Suprapubic skin (tissue), 3 donors: ENCODE measurements around the gene SERPINB10.

Experiments used
- POLR2AphosphoS5 ChIP-seq, 3 donors: sonication (generic); formaldehyde crosslinking; IDR thresholded peaks; one replicate each; pipeline ENCODE4 v1.6.1; 2017; ENCODE audit warnings: antibody characterized with exemption in 3 of 3
- TF ChIP-seq, protein P1 (sequence below), 2 donors: fragments of 200-600 bp in 1 of 2; fragments of 450-650 bp in 1 of 2; sonication (generic) in 1 of 2; IDR thresholded peaks; one replicate each; pipeline ENCODE4 v1.5.1; 2016 to 2019; ENCODE audit warnings: antibody characterized with exemption in 2 of 2, mild to moderate bottlenecking in 1 of 2, moderate library complexity in 1 of 2

DNA sequence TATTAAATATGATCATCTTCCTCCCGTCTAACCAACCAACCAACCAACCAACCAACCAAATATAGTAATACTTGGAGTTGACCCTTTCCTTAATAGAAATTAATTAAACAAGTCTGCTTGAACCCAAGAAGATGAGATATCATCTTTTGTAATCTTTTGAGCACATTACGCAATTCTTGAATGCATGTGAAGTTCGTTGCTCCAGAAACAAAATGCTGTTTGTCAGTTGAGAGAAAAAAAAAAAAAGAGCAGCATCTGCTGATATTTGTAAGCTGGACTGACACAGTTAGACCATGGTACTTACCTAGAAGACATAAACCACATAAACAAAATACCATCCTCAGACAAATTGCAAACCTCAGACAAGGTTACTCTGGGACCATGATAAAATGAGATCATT, 29.4 kb upstream of the SERPINB10 start:
- TF ChIP-seq, protein P1, sequence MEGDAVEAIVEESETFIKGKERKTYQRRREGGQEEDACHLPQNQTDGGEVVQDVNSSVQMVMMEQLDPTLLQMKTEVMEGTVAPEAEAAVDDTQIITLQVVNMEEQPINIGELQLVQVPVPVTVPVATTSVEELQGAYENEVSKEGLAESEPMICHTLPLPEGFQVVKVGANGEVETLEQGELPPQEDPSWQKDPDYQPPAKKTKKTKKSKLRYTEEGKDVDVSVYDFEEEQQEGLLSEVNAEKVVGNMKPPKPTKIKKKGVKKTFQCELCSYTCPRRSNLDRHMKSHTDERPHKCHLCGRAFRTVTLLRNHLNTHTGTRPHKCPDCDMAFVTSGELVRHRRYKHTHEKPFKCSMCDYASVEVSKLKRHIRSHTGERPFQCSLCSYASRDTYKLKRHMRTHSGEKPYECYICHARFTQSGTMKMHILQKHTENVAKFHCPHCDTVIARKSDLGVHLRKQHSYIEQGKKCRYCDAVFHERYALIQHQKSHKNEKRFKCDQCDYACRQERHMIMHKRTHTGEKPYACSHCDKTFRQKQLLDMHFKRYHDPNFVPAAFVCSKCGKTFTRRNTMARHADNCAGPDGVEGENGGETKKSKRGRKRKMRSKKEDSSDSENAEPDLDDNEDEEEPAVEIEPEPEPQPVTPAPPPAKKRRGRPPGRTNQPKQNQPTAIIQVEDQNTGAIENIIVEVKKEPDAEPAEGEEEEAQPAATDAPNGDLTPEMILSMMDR (IDR thresholded peaks at IDR 0.05), result no peak
- TF ChIP-seq POLR2AphosphoS5 (IDR thresholded peaks at IDR 0.05), result no peak
